ENCODE measurements around the gene SEMA3C.

GRCh38 chr7:80856769-80857168 lies 62.1 kb downstream of the SEMA3C start:
- no peak for TF ChIP-seq POLR2A (IDR thresholded peaks at IDR 0.05)
- TF ChIP-seq CTCF (IDR thresholded peaks at IDR 0.05), result no peak
